ENCODE measurements around the gene ITCH. TPM values are rescaled to one million over a fixed set of nuclear protein-coding genes. Genes with fewer than 3 reads are reported as not detected.

The ITCH gene
- total RNA-seq, 2 experiments from 2014 or later, result 44.2 to 47.0 TPM

GRCh38 chr20:34318609-34319443 lies 44.2 kb upstream of the ITCH start:
- no peak overlapping the region for H3K27ac Mint-ChIP-seq
- ATAC-seq (ENCODE audit: poor library complexity) (no peak), DNase-seq (no peak)
- intact Hi-C loops (cut with DNase I, micrococcal nuclease), result no loop called here
- Histone ChIP-seq H3K4me3 (ENCODE audit: low read length) (no peak overlapping the region), H3K9me3 (ENCODE audit: control insufficient read depth in 1 of 2, insufficient read depth in 1 of 2, low read length in 2 of 2) (no peaks in the 10 kb centered on the region), H3K36me3 (ENCODE audit: insufficient read depth, low read length) (no peaks in the 10 kb centered on the region), H3K27me3 (ENCODE audit: control insufficient read depth in 1 of 2, insufficient read depth in 2 of 2, low read length in 2 of 2) (no peaks in the 10 kb centered on the region), H3K4me1 (ENCODE audit: insufficient read depth, low read length) (no peaks in the 10 kb centered on the region), H3K27ac (ENCODE audit: low read depth in 1 of 2, low read length in 2 of 2) (no peak overlapping the region)
- no peaks in the 10 kb centered on the region for H3K36me3 Mint-ChIP-seq (ENCODE audit: low read depth)
- ChIA-PET CTCF (no interaction called here), POLR2A (no interaction called here)
- no peak for TF ChIP-seq CTCF (IDR thresholded peaks at IDR 0.05)
- H3K27me3 Mint-ChIP-seq, result peaks cover 15% of the 10 kb centered on the region
- no peak overlapping the region for H3K4me3 Mint-ChIP-seq
- H3K4me1 Mint-ChIP-seq (ENCODE audit: low read depth), result no peaks in the 10 kb centered on the region
- no peaks in the 10 kb centered on the region for H3K9me3 Mint-ChIP-seq

GRCh38 chr20:34320861-34321260 lies 42.2 kb upstream of the ITCH start:
- H3K27me3 ChIP-seq (ENCODE audit: control insufficient read depth in 1 of 2, insufficient read depth in 2 of 2, low read length in 2 of 2), result no peaks in the 10 kb centered on the region
- ATAC-seq (ENCODE audit: poor library complexity) (no peak), DNase-seq (no peak)
- no peaks in the 10 kb centered on the region for H3K4me1 ChIP-seq (ENCODE audit: insufficient read depth, low read length)
- H3K4me3 ChIP-seq (ENCODE audit: low read length), result no peak overlapping the region
- POLR2A ChIA-PET, result no interaction called here
- TF ChIP-seq CTCF (IDR thresholded peaks at IDR 0.05), result no peak
- CTCF ChIA-PET, result no interaction called here
- intact Hi-C loops (cut with DNase I, micrococcal nuclease), result no loop called here
- Mint-ChIP-seq H3K36me3 (ENCODE audit: low read depth) (no peaks in the 10 kb centered on the region), H3K9me3 (no peaks in the 10 kb centered on the region), H3K27me3 (peaks cover 15% of the 10 kb centered on the region), H3K27ac (no peak overlapping the region), H3K4me3 (no peak overlapping the region), H3K4me1 (ENCODE audit: low read depth) (no peaks in the 10 kb centered on the region)
- no peaks in the 10 kb centered on the region for H3K36me3 ChIP-seq (ENCODE audit: insufficient read depth, low read length)
- H3K27ac ChIP-seq (ENCODE audit: low read depth in 1 of 2, low read length in 2 of 2), result no peak overlapping the region
- no peaks in the 10 kb centered on the region for H3K9me3 ChIP-seq (ENCODE audit: control insufficient read depth in 1 of 2, insufficient read depth in 1 of 2, low read length in 2 of 2)

- ChIA-PET CTCF (interaction anchor here (0.8 to 1.6 kb wide), 2 partner anchors 10 to 447 kb away, joined by 3 to 10 read pairs; no protein-coding TSS in a partner anchor), POLR2A (no interaction called here)
- ATAC-seq (ENCODE audit: poor library complexity) (no peak), DNase-seq (no peak)
- no peak overlapping the region for H3K4me3 Mint-ChIP-seq
- peaks cover 15% of the 10 kb centered on the region for H3K27me3 Mint-ChIP-seq
- no peak overlapping the region for H3K27ac Mint-ChIP-seq
- intact Hi-C loops (cut with DNase I, micrococcal nuclease), result no loop called here
- TF ChIP-seq CTCF (IDR thresholded peaks at IDR 0.05), result no peak
- H3K9me3 ChIP-seq (ENCODE audit: control insufficient read depth in 1 of 2, insufficient read depth in 1 of 2, low read length in 2 of 2), result no peaks in the 10 kb centered on the region
- H3K27ac ChIP-seq (ENCODE audit: low read depth in 1 of 2, low read length in 2 of 2), result no peak overlapping the region
- no peaks in the 10 kb centered on the region for H3K4me1 ChIP-seq (ENCODE audit: insufficient read depth, low read length)
- no peaks in the 10 kb centered on the region for H3K27me3 ChIP-seq (ENCODE audit: control insufficient read depth in 1 of 2, insufficient read depth in 2 of 2, low read length in 2 of 2)
- H3K4me1 Mint-ChIP-seq (ENCODE audit: low read depth), result no peaks in the 10 kb centered on the region
- no peaks in the 10 kb centered on the region for H3K36me3 ChIP-seq (ENCODE audit: insufficient read depth, low read length)
- no peaks in the 10 kb centered on the region for H3K9me3 Mint-ChIP-seq
- H3K36me3 Mint-ChIP-seq (ENCODE audit: low read depth), result no peaks in the 10 kb centered on the region
- no peak overlapping the region for H3K4me3 ChIP-seq (ENCODE audit: low read length)
These were observed 40.6 kb upstream of the ITCH start for GRCh38 chr20:34322267-34323105.
